WI38 (cell line): ENCODE results near the gene C11orf87.

Experiments used
- H3K4me3 ChIP-seq: 2 replicates; pipeline ENCODE4 v1.5.1; 2011; ENCODE audit warnings: low read depth, mild to moderate bottlenecking, control low read depth, low read length
- TF ChIP-seq, protein P1 (sequence below): IDR thresholded peaks from 2 replicates; pipeline ENCODE4 v1.5.1; 2012; ENCODE audit warnings: low read depth, mild to moderate bottlenecking, control low read depth, low read length

C11orf87 gene

DNA sequence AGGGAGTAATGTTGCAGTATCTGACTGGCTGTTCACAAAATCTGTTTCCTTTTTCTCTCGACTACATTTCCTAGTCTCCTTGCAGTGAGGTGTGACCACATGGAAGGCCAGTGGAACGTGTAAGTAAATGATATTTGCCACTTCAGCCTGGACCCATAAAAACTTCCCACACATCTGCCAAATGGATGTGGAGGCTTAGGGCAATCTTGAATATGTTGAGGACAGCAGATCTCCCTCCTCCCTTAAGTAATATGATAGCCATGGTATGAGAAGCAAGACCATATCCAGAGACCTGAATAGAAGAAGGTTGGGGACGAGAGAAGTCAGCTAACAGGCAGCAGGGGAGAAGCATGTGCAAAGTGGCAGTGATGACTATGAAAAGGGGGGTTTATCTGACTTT, 33.0 kb upstream of the C11orf87 start:
- TF ChIP-seq, protein P1, sequence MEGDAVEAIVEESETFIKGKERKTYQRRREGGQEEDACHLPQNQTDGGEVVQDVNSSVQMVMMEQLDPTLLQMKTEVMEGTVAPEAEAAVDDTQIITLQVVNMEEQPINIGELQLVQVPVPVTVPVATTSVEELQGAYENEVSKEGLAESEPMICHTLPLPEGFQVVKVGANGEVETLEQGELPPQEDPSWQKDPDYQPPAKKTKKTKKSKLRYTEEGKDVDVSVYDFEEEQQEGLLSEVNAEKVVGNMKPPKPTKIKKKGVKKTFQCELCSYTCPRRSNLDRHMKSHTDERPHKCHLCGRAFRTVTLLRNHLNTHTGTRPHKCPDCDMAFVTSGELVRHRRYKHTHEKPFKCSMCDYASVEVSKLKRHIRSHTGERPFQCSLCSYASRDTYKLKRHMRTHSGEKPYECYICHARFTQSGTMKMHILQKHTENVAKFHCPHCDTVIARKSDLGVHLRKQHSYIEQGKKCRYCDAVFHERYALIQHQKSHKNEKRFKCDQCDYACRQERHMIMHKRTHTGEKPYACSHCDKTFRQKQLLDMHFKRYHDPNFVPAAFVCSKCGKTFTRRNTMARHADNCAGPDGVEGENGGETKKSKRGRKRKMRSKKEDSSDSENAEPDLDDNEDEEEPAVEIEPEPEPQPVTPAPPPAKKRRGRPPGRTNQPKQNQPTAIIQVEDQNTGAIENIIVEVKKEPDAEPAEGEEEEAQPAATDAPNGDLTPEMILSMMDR = no peak
- no peak overlapping the region for H3K4me3 ChIP-seq

DNA sequence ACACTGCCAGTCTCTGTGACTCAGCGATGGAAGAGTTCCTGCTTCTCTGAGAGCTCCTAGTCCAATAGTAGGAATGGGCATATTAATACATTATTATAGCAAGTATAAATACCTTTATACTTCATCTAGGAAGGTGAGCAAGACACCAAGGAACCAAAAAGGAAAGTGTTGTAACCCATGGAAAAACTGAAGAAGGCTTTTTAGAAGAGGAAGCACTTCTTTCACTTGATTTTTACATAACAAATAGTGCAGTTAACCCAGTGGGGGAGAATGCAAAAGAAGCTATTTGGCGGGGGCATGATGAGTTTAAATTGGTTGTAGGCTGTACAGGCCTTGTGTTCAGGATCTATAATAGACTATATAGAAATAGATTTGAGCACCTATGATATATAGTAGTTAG, 31.2 kb upstream of the C11orf87 start:
- TF ChIP-seq, protein P1 = no peak
- no peak overlapping the region for H3K4me3 ChIP-seq

DNA sequence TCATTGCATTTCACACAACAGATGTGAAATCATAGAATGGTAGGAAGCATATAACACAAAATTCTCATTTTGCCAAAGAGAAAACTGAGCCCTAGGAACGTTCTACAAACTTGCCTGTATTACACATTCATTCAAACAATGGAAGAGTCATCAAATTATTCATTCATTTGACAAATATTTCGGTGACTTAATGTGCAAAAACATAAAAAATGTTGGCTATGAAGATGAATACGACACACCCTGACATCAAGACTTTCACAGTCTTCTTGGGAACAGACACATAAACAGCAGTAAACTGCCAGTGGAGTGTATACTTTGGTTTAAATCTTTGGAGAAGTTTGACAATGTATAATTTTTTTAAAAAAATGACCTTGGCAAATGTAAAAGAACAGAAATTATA, 20.4 kb upstream of the C11orf87 start:
- TF ChIP-seq, protein P1 = no peak
- no peak overlapping the region for H3K4me3 ChIP-seq

DNA sequence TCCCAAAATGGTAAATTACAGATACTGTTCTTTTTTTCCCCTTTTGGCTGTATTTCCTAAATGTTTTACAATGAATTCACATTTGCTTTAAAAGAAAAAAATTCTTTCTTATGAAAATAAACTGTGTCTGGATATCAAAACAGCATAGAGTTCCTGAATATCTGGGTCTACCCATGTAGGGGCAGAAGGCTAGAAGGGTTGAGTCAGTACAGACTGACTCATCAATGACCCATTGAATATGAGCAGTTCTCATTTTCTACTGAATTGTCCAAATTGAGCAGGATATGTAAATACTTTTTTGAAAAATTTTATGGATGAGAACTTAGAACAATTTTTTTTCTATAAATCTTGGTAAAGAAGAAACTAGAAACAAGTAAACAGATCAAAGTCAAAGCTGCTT, 16.3 kb upstream of the C11orf87 start:
- H3K4me3 ChIP-seq = no peak overlapping the region
- TF ChIP-seq, protein P1 = no peak

DNA sequence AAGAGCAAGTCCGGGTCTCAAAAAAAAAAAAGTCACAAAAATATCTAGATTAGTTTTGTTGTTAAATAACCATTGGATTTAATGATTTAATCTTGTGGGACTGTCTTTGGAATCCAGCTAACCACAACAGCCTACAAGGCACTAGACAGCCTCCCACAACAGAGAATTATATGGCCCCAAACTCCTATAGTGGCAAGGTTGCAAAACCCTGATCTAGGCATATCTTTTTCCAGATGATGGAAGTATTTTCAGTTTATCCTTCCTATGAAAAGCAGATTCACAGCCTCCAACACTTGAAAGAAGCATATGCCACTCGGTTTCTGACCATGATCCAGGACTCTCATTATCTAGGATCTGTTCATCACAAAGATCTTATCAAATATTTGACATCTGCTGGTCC, 5.4 kb upstream of the C11orf87 start:
- TF ChIP-seq, protein P1 = no peak
- H3K4me3 ChIP-seq = no peak overlapping the region

DNA sequence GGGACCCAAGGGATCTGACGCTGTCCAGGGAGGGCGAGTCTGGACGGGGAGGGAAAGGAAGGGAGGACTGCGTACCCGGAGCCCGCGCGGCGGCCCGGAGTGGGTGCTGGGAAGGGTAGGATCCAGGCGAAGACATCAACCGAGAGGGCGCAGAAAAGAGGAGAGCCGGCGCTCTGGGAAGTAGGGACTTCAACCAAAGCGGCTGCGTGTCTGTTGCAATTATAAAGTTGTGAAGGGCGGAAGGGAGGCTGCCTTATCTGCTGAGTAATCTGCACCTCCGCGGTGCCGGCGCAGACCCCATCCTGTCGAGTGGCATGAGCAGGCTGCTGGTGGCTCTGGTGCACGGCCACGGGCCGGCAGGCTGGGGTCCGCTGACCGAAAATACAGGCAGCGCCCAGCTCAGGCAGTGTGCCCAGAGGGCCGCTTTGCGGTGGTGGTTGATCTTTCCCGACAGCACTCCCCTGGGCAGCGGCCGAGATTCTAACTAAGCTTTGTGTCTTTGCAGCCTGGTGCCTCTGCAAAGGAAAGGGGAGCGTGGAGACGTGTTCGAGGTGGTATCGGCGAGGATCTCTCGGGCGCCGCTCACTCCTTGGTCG, 978 bp downstream of the C11orf87 start:
- peak overlapping the region; percentile 48 for H3K4me3 ChIP-seq
- TF ChIP-seq, protein P1 = no peak

DNA sequence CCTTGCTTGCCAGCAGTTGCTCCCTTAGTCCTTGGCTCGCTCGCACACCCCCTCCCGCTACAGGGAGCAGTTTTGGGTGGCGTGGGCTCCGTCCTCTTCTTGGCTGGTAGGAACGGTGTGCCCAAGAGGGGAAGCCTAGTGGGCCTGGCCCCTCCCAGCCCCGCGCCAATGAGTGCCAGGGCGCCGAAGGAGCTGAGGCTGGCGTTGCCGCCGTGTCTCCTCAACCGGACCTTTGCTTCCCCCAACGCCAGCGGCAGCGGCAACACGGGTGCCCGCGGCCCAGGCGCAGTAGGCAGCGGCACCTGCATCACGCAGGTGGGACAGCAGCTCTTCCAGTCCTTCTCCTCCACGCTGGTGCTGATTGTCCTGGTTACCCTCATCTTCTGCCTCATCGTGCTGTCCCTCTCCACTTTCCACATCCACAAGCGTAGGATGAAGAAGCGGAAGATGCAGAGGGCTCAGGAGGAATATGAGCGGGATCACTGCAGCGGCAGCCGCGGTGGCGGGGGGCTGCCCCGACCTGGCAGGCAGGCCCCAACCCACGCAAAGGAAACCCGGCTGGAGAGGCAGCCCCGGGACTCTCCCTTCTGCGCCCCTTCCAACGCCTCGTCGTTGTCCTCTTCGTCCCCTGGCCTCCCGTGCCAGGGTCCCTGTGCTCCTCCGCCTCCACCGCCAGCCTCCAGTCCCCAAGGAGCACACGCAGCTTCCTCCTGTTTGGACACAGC, 1.6 kb downstream of the C11orf87 start:
- TF ChIP-seq, protein P1 = no peak

More for the DNA sequence above, 1.6 kb downstream of the C11orf87 start:
- peak overlapping the region; percentile 48 for H3K4me3 ChIP-seq
